ENCODE results near the gene TPRX2. TPM values are rescaled to one million over a fixed set of nuclear protein-coding genes. Genes with fewer than 3 reads are reported as not detected.
A peak's percentile ranks its signal among the peaks of the same experiment; 100 is the strongest.
"Not testable (repeated sequence)": the region's sequence is repeated elsewhere in the genome, so short reads cannot be mapped to it uniquely, and the experiment has no call there.

TPRX2 gene
- total and polyA plus RNA-seq, 4 experiments from 2014 or later, result not detected

GRCh38 chr19:47860602-47861297 lies 1.7 kb downstream of the TPRX2 start:
- H3K4me1 ChIP-seq (ENCODE audit: insufficient read depth, low read length), result no peaks in the 10 kb centered on the region
- Mint-ChIP-seq H3K4me3 (no peak overlapping the region), H3K27ac (no peak overlapping the region), H3K4me1 (peaks cover 0 to 5% (median 0%) of the 10 kb centered on the region in 4 donors), H3K9me3 (peaks cover 0 to 4% (median 1%) of the 10 kb centered on the region in 8 donors), H3K36me3 (peaks cover 0 to 3% of the 10 kb centered on the region in 2 donors), H3K27me3 (peaks cover 11 to 25% of the 10 kb centered on the region in 2 donors)
- H3K27me3 ChIP-seq (ENCODE audit: insufficient read depth, low read length), result no peaks in the 10 kb centered on the region
- ChIA-PET CTCF (ENCODE audit: partially characterized antibody) (no interaction called here), POLR2A (ENCODE audit: partially characterized antibody) (no interaction called here)
- no peak for DNase-seq
- no peak overlapping the region for H3K27ac ChIP-seq (ENCODE audit: low read depth, low read length)
- intact Hi-C loops (cut with micrococcal nuclease), result no loop called here
- H3K4me3 ChIP-seq (ENCODE audit: low read length in 2 of 2), result no peak overlapping the region
- H3K9me3 ChIP-seq (ENCODE audit: control insufficient read depth in 1 of 2, low read length in 2 of 2), result no peaks in the 10 kb centered on the region
- H3K36me3 ChIP-seq (ENCODE audit: insufficient read depth, low read length), result no peaks in the 10 kb centered on the region

DNA sequence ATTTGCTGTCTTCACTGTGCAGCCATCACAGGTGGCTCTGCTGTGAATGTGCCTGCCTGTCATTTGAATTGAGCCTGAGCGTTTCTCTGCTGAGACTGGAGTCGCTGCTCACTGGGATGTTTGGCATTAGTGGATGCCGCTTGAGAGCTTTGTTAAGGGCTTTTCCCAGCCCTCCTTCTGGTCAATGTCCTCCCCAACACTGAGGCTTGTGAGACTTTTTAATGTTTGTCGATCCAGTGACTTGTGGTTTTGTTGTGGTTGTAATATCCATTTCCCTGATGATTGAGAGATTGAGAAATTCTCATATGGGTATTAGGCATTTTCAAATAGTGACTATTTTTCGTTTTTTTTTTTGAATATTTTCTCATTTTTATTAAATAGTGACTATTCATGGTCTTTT lies 2.6 kb downstream of the TPRX2 start:
- H3K4me1 Mint-ChIP-seq, result peaks cover 0 to 5% (median 0%) of the 10 kb centered on the region in 4 donors
- no peaks in the 10 kb centered on the region for H3K27me3 ChIP-seq (ENCODE audit: insufficient read depth, low read length)
- H3K27me3 Mint-ChIP-seq, result peaks cover 8 to 24% of the 10 kb centered on the region in 2 donors
- intact Hi-C loops (cut with micrococcal nuclease), result no loop called here
- no peak for DNase-seq
- H3K4me3 Mint-ChIP-seq, result no peak overlapping the region
- H3K9me3 ChIP-seq (ENCODE audit: control insufficient read depth in 1 of 2, low read length in 2 of 2), result no peaks in the 10 kb centered on the region
- H3K9me3 Mint-ChIP-seq, result peaks cover 0 to 4% (median 1%) of the 10 kb centered on the region in 8 donors
- no peak overlapping the region for H3K4me3 ChIP-seq (ENCODE audit: low read length in 2 of 2)
- no peak overlapping the region for H3K27ac ChIP-seq (ENCODE audit: low read depth, low read length)
- H3K4me1 ChIP-seq (ENCODE audit: insufficient read depth, low read length), result no peaks in the 10 kb centered on the region
- H3K27ac Mint-ChIP-seq, result peak overlapping the region in 1 of 7 donors; percentile 10
- ChIA-PET CTCF (ENCODE audit: partially characterized antibody) (no interaction called here), POLR2A (ENCODE audit: partially characterized antibody) (no interaction called here)
- no peaks in the 10 kb centered on the region for H3K36me3 ChIP-seq (ENCODE audit: insufficient read depth, low read length)
- H3K36me3 Mint-ChIP-seq, result peaks cover 0 to 3% of the 10 kb centered on the region in 2 donors

DNA sequence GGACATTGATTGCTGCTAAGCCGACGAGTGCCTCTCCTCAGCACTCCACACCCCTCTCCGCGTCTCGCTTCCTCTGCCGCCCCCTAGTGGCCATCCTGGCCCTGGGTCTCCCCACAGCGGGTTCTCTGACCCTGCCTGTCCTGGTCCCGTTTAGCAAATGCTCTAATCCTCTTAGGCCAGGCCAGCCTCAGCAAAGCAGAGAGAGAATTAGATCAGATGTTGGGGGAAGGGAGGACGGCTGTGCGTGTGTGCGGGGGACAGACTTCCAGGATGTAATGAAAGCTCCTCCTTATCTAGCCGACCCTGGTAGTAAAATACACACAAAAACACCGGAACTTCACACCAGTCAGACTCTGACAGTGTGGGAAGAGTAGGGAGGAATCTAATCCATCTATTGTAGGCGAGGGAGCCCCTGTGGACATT lies 4.5 kb downstream of the TPRX2 start:
- intact Hi-C loops (cut with micrococcal nuclease), result loop anchor here (1.0 kb wide), 1 partner anchor 50 kb away; no protein-coding TSS in a partner anchor
- no peak overlapping the region for H3K4me3 Mint-ChIP-seq
- peak; percentile 62 to 71 (median 68) for DNase-seq
- no peak overlapping the region for H3K27ac ChIP-seq (ENCODE audit: low read depth, low read length)
- no peaks in the 10 kb centered on the region for H3K27me3 ChIP-seq (ENCODE audit: insufficient read depth, low read length)
- peaks cover 0 to 5% (median 0%) of the 10 kb centered on the region in 4 donors for H3K4me1 Mint-ChIP-seq
- peaks cover 6 to 14% of the 10 kb centered on the region in 2 donors for H3K27me3 Mint-ChIP-seq
- no peak overlapping the region for H3K4me3 ChIP-seq (ENCODE audit: low read length in 2 of 2)
- no peaks in the 10 kb centered on the region for H3K9me3 ChIP-seq (ENCODE audit: control insufficient read depth in 1 of 2, low read length in 2 of 2)
- no peaks in the 10 kb centered on the region for H3K36me3 ChIP-seq (ENCODE audit: insufficient read depth, low read length)
- ChIA-PET POLR2A (ENCODE audit: partially characterized antibody) (no interaction called here), CTCF (ENCODE audit: partially characterized antibody) (interaction anchor here (0.8 to 1.9 kb wide), 10 partner anchors 9 to 98 kb away, joined by 3 to 10 read pairs (median 4); no protein-coding TSS in a partner anchor)
- H3K27ac Mint-ChIP-seq, result no peak overlapping the region
- H3K9me3 Mint-ChIP-seq, result peaks cover 0 to 4% (median 1%) of the 10 kb centered on the region in 8 donors
- H3K36me3 Mint-ChIP-seq, result peaks cover 0 to 3% of the 10 kb centered on the region in 2 donors
- H3K4me1 ChIP-seq (ENCODE audit: insufficient read depth, low read length), result no peaks in the 10 kb centered on the region

DNA sequence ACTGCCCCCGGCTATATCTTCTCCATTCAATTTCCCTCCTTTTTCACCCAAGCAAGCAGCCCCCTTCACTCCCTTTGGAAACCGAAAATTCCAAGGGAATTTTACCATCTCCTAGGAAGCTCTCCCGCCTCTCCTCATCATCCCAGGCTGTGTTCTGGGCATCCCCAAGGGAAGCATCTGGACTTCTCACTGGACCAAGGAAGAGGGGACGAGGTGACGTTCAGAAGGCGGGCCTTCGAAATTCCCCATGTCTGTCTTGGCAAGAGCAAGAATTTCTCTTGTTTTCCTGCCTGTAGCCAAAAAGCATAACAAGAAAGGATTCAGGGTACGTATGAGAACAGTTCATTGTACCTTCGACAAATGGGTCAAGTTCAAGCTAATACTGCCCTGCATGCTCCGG lies 6.1 kb downstream of the TPRX2 start:
- intact Hi-C loops (cut with micrococcal nuclease), result no loop called here
- Mint-ChIP-seq H3K36me3 (peaks cover 0 to 3% of the 10 kb centered on the region in 2 donors), H3K4me3 (no peak overlapping the region), H3K27ac (no peak overlapping the region), H3K4me1 (peaks cover 0 to 9% (median 2%) of the 10 kb centered on the region in 4 donors), H3K9me3 (peaks cover 0 to 4% (median 1%) of the 10 kb centered on the region in 8 donors), H3K27me3 (peaks cover 5 to 17% of the 10 kb centered on the region in 2 donors)
- H3K27me3 ChIP-seq (ENCODE audit: insufficient read depth, low read length), result no peaks in the 10 kb centered on the region
- no peaks in the 10 kb centered on the region for H3K4me1 ChIP-seq (ENCODE audit: insufficient read depth, low read length)
- CTCF ChIA-PET (ENCODE audit: partially characterized antibody), result interaction anchor here (0.8 to 0.9 kb wide), 2 partner anchors 9 to 76 kb away, joined by 3 read pairs; no protein-coding TSS in a partner anchor
- POLR2A ChIA-PET (ENCODE audit: partially characterized antibody), result no interaction called here
- no peak for DNase-seq
- H3K4me3 ChIP-seq (ENCODE audit: low read length in 2 of 2), result no peak overlapping the region
- H3K36me3 ChIP-seq (ENCODE audit: insufficient read depth, low read length), result no peaks in the 10 kb centered on the region
- no peak overlapping the region for H3K27ac ChIP-seq (ENCODE audit: low read depth, low read length)
- no peaks in the 10 kb centered on the region for H3K9me3 ChIP-seq (ENCODE audit: control insufficient read depth in 1 of 2, low read length in 2 of 2)

- Histone ChIP-seq H3K27ac (ENCODE audit: low read depth, low read length) (no peak overlapping the region), H3K4me1 (ENCODE audit: insufficient read depth, low read length) (no peaks in the 10 kb centered on the region), H3K4me3 (ENCODE audit: low read length in 2 of 2) (no peak overlapping the region), H3K36me3 (ENCODE audit: insufficient read depth, low read length) (no peaks in the 10 kb centered on the region), H3K9me3 (ENCODE audit: control insufficient read depth in 1 of 2, low read length in 2 of 2) (no peaks in the 10 kb centered on the region), H3K27me3 (ENCODE audit: insufficient read depth, low read length) (no peaks in the 10 kb centered on the region)
- no peaks in the 10 kb centered on the region for H3K4me1 Mint-ChIP-seq
- no peak overlapping the region for H3K27ac Mint-ChIP-seq
- intact Hi-C loops (cut with micrococcal nuclease), result no loop called here
- no peaks in the 10 kb centered on the region for H3K36me3 Mint-ChIP-seq
- no peak for DNase-seq
- H3K4me3 Mint-ChIP-seq, result no peak overlapping the region
- H3K9me3 Mint-ChIP-seq, result peaks cover 0 to 7% (median 3%) of the 10 kb centered on the region in 8 donors
- POLR2A ChIA-PET (ENCODE audit: partially characterized antibody), result no interaction called here
- peaks cover 10 to 18% of the 10 kb centered on the region in 2 donors for H3K27me3 Mint-ChIP-seq
- CTCF ChIA-PET (ENCODE audit: partially characterized antibody), result interaction anchor here (2.7 kb wide), 1 partner anchor 10 kb away, joined by 13 read pairs; no protein-coding TSS in a partner anchor
Measured at GRCh38 chr19:47878906-47879305, 19.9 kb downstream of the TPRX2 start.

- H3K27ac Mint-ChIP-seq; DNase-seq; H3K9me3 ChIP-seq (ENCODE audit: control insufficient read depth in 1 of 2, low read length in 2 of 2); H3K27ac ChIP-seq (ENCODE audit: low read depth, low read length); POLR2A ChIA-PET (ENCODE audit: partially characterized antibody); H3K4me3 ChIP-seq (ENCODE audit: low read length in 2 of 2); H3K4me1 ChIP-seq (ENCODE audit: insufficient read depth, low read length); H3K9me3 Mint-ChIP-seq; H3K36me3 Mint-ChIP-seq; H3K36me3 ChIP-seq (ENCODE audit: insufficient read depth, low read length); intact Hi-C loops (cut with micrococcal nuclease); H3K4me3 Mint-ChIP-seq; H3K27me3 ChIP-seq (ENCODE audit: insufficient read depth, low read length); H3K4me1 Mint-ChIP-seq: not testable (repeated sequence)
- CTCF ChIA-PET (ENCODE audit: partially characterized antibody), result interaction anchor here (2.7 kb wide), 1 partner anchor 10 kb away, joined by 13 read pairs; no protein-coding TSS in a partner anchor
- H3K27me3 Mint-ChIP-seq, result peaks cover 8 to 16% of the 10 kb centered on the region in 2 donors
Measured at GRCh38 chr19:47879385-47879784, 20.4 kb downstream of the TPRX2 start.

DNA sequence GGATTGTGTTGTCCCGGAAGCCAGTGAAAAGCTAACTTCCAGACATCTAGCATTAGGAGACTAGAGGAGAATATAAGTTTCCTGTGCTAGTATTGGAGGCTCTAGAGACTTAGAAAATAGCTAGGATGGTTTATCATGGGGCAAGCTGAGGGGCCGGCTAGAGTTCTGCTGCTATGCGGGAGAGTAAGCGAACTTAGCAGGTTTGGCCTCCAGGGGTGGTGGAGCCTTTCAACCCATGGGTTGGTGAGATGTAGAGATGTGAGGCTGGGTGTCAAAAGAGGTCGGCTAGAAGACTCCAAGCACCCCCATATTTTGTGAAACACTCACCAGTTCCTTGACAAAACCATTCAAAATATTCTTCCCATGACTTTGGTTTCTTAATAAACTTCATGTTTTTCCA lies 22.7 kb downstream of the TPRX2 start:
- no peaks in the 10 kb centered on the region for H3K4me1 ChIP-seq (ENCODE audit: insufficient read depth, low read length)
- CTCF ChIA-PET (ENCODE audit: partially characterized antibody), result interaction anchor here (1.0 kb wide), 1 partner anchor 13 kb away, joined by 6 read pairs; no protein-coding TSS in a partner anchor
- Mint-ChIP-seq H3K27me3 (peaks cover 9 to 23% of the 10 kb centered on the region in 2 donors), H3K4me1 (no peaks in the 10 kb centered on the region), H3K27ac (no peak overlapping the region), H3K36me3 (no peaks in the 10 kb centered on the region), H3K9me3 (peaks cover 0 to 7% (median 3%) of the 10 kb centered on the region in 8 donors), H3K4me3 (no peak overlapping the region)
- H3K36me3 ChIP-seq (ENCODE audit: insufficient read depth, low read length), result no peaks in the 10 kb centered on the region
- H3K27me3 ChIP-seq (ENCODE audit: insufficient read depth, low read length), result no peaks in the 10 kb centered on the region
- POLR2A ChIA-PET (ENCODE audit: partially characterized antibody), result no interaction called here
- DNase-seq, result no peak
- no peak overlapping the region for H3K4me3 ChIP-seq (ENCODE audit: low read length in 2 of 2)
- no peaks in the 10 kb centered on the region for H3K9me3 ChIP-seq (ENCODE audit: control insufficient read depth in 1 of 2, low read length in 2 of 2)
- intact Hi-C loops (cut with micrococcal nuclease), result no loop called here
- H3K27ac ChIP-seq (ENCODE audit: low read depth, low read length), result no peak overlapping the region

All from CD4-positive, alpha-beta memory T cell (primary cell).